ENCODE data around the gene TAF11L11. TPM values are rescaled to one million over a fixed set of nuclear protein-coding genes. Genes with fewer than 3 reads are reported as not detected.
"Not testable (repeated sequence)": the region's sequence is repeated elsewhere in the genome, so short reads cannot be mapped to it uniquely, and the experiment has no call there.

The TAF11L11 gene
- total and polyA plus RNA-seq, 8 donors, result not detected

GRCh38 chr5:17614872-17615605 is 11.1 kb downstream of the TAF11L11 start:
- no peaks in the 10 kb centered on the region for H3K27me3 ChIP-seq
- WGBS, 2 donors, result 80% methylated on average over 17 of the region's 17 CpGs
- ATAC-seq (no peak), FAIRE-seq (no peak), DNase-seq (no peak)
- H3K4me1 ChIP-seq, result no peaks in the 10 kb centered on the region
- H3K27ac ChIP-seq, result no peak overlapping the region
- H3K36me3 ChIP-seq, result no peaks in the 10 kb centered on the region
- H3K4me3 ChIP-seq, result no peak overlapping the region
- no peaks in the 10 kb centered on the region for H3K9me3 ChIP-seq
- TF ChIP-seq, protein P1, sequence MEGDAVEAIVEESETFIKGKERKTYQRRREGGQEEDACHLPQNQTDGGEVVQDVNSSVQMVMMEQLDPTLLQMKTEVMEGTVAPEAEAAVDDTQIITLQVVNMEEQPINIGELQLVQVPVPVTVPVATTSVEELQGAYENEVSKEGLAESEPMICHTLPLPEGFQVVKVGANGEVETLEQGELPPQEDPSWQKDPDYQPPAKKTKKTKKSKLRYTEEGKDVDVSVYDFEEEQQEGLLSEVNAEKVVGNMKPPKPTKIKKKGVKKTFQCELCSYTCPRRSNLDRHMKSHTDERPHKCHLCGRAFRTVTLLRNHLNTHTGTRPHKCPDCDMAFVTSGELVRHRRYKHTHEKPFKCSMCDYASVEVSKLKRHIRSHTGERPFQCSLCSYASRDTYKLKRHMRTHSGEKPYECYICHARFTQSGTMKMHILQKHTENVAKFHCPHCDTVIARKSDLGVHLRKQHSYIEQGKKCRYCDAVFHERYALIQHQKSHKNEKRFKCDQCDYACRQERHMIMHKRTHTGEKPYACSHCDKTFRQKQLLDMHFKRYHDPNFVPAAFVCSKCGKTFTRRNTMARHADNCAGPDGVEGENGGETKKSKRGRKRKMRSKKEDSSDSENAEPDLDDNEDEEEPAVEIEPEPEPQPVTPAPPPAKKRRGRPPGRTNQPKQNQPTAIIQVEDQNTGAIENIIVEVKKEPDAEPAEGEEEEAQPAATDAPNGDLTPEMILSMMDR (IDR thresholded peaks at IDR 0.05), result no peak
- intact Hi-C loops (cut with DNase I), result no loop called here

GRCh38 chr5:17619354-17619753 is 15.4 kb downstream of the TAF11L11 start:
- no peaks in the 10 kb centered on the region for H3K4me1 ChIP-seq
- ATAC-seq (no peak), FAIRE-seq (no peak), DNase-seq (no peak)
- H3K36me3 ChIP-seq, result no peaks in the 10 kb centered on the region
- TF ChIP-seq, protein P1 (IDR thresholded peaks at IDR 0.05), result no peak
- intact Hi-C loops (cut with DNase I), result no loop called here
- H3K27ac ChIP-seq, result no peak overlapping the region
- H3K4me3 ChIP-seq, result no peak overlapping the region
- WGBS, 2 donors, result 64 to 77% methylated on average over 3 of the region's 3 CpGs
- H3K27me3 ChIP-seq, result no peaks in the 10 kb centered on the region
- H3K9me3 ChIP-seq, result no peaks in the 10 kb centered on the region

DNA sequence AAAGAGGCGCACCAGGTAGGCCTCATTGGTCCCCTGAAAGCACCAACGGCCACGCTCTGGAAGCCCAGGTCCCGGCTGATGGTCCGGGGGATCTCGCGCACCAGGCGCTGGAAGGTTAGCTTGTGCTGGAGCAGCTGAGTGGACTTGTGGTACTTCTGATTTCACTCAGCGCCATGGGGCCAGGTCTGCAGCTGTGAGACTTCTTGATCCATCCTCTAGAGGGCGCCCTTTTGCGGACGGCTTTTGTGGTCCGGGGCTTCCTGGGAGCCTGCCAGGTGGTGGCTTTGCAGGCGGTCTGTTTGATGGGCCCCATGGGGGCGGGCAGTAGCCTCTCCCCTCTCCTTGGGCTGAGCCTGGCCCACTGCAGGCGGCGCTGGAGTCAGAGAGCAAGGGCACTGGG is 16.6 kb downstream of the TAF11L11 start:
- no peak for FAIRE-seq
- no peaks in the 10 kb centered on the region for H3K27me3 ChIP-seq
- intact Hi-C loops (cut with DNase I), result no loop called here
- no peak overlapping the region for H3K27ac ChIP-seq
- WGBS, 2 donors, result 66 to 85% methylated on average over 17 of the region's 17 CpGs
- H3K9me3 ChIP-seq, result no peaks in the 10 kb centered on the region
- no peaks in the 10 kb centered on the region for H3K36me3 ChIP-seq
- H3K4me1 ChIP-seq, result no peaks in the 10 kb centered on the region
- DNase-seq, result peak in 1 of 6 donors; percentile 53
- no peak overlapping the region for H3K4me3 ChIP-seq
- TF ChIP-seq, protein P1 (IDR thresholded peaks at IDR 0.05), result no peak
- no peak for ATAC-seq

- Histone ChIP-seq H3K27ac (no peak overlapping the region), H3K27me3 (no peaks in the 10 kb centered on the region), H3K36me3 (no peaks in the 10 kb centered on the region), H3K9me3 (no peaks in the 10 kb centered on the region), H3K4me1 (no peaks in the 10 kb centered on the region), H3K4me3 (no peak overlapping the region)
- TF ChIP-seq, protein P1 (IDR thresholded peaks at IDR 0.05), result no peak
- WGBS, 2 donors, result 69 to 87% methylated on average over 11 of the region's 11 CpGs
- intact Hi-C loops (cut with DNase I), result no loop called here
- DNase-seq (no peak), ATAC-seq (no peak), FAIRE-seq (no peak)
Observed at GRCh38 chr5:17625686-17626085, 21.7 kb downstream of the TAF11L11 start.

DNA sequence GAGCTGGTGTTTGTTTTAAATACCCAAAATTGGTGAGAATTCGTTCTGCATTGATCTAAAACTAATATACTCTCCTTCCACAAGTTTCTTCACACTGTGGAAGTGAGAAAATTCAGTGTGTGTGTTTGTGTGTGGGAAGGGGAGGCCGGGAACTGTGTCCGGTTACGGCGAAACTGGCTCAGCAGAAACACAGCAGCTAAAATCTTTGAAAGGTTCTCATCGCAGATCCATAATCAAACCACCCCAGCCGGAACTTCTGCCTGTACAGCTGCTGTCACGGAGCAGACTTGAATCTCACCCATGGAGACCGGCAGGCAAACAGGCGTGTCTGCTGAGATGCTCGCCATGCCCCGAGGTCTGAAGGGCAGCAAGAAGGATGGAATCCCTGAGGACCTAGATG is 27.8 kb downstream of the TAF11L11 start, which contains the start of gene TAF11L13:
TSS of gene TAF11L13 (plus strand) at position 301 of the 400 bp plus-strand sequence.
- DNase-seq; ATAC-seq; H3K36me3 ChIP-seq; H3K27me3 ChIP-seq; intact Hi-C loops (cut with DNase I); FAIRE-seq; H3K4me1 ChIP-seq; H3K27ac ChIP-seq; H3K9me3 ChIP-seq; H3K4me3 ChIP-seq: not testable (repeated sequence)
- 65 to 80% methylated on average over 7 to 9 of the region's 12 CpGs for WGBS, 2 donors

All from pancreas (tissue), 10 donors.